HepG2 (cell line): ENCODE results near the gene ZXDC. TPM values are rescaled to one million over a fixed set of nuclear protein-coding genes. Genes with fewer than 3 reads are reported as not detected.
A peak's percentile ranks its signal among the peaks of the same experiment; 100 is the strongest.

Experiments
- ATF7-NPFF ChIP-seq: sonication (generic); formaldehyde crosslinking; IDR thresholded peaks from 2 replicates; pipeline ENCODE4 v1.8.1; 2023; ENCODE audit warnings: mild to moderate bottlenecking, low read depth, missing genetic modification reagents, moderate library complexity
- BRCA1 ChIP-seq: sonication (generic); formaldehyde crosslinking; IDR thresholded peaks from 2 replicates; pipeline ENCODE4 v1.4.0; 2020; ENCODE audit warnings: missing genetic modification reagents
- CHD4 ChIP-seq: fragments of 200-600 bp; sonication (generic); IDR thresholded peaks from 2 replicates; pipeline ENCODE4 v1.7.0; 2017; ENCODE audit warnings: mild to moderate bottlenecking, low read length, borderline replicate concordance
- FOSL2 ChIP-seq: sonication (generic); formaldehyde crosslinking; IDR thresholded peaks from 2 replicates; pipeline ENCODE4 v1.4.0; 2020; ENCODE audit warnings: missing genetic modification reagents
- HDAC2 ChIP-seq: sonication (generic); formaldehyde crosslinking; IDR thresholded peaks from 2 replicates; pipeline ENCODE4 v1.4.0; 2020; ENCODE audit warnings: missing genetic modification reagents
- KMT2A ChIP-seq: sonication (generic); formaldehyde crosslinking; IDR thresholded peaks from 2 replicates; pipeline ENCODE4 v1.4.0; 2020; ENCODE audit warnings: missing genetic modification reagents
- MTA1 ChIP-seq: sonication (generic); formaldehyde crosslinking; IDR thresholded peaks from 2 replicates; pipeline ENCODE4 v1.4.0; 2020; ENCODE audit warnings: missing genetic modification reagents, mild to moderate bottlenecking, borderline replicate concordance
- NFKB2 ChIP-seq: sonication (generic); formaldehyde crosslinking; IDR thresholded peaks from 2 replicates; pipeline ENCODE4 v1.4.0; 2020; ENCODE audit warnings: missing genetic modification reagents, borderline replicate concordance
- SAFB2 ChIP-seq: sonication (generic); formaldehyde crosslinking; IDR thresholded peaks from 2 replicates; pipeline ENCODE4 v1.5.1; 2020; ENCODE audit warnings: missing genetic modification reagents, low read depth, mild to moderate bottlenecking, borderline replicate concordance
- SRY ChIP-seq: sonication (generic); formaldehyde crosslinking; IDR thresholded peaks from 2 replicates; pipeline ENCODE4 v1.8.0; 2022; ENCODE audit warnings: mild to moderate bottlenecking, missing genetic modification reagents
- THAP11 ChIP-seq: IDR thresholded peaks from 2 replicates; pipeline ENCODE4 v1.6.1; 2016; ENCODE audit warnings: missing biosample characterization, missing genetic modification reagents
- ZFP1 ChIP-seq: IDR thresholded peaks from 2 replicates; pipeline ENCODE4 v1.6.1; 2016
- ZFP41 ChIP-seq: sonication (generic); formaldehyde crosslinking; IDR thresholded peaks from 2 replicates; pipeline ENCODE4 v1.4.0; 2020; ENCODE audit warnings: mild to moderate bottlenecking, missing genetic modification reagents, borderline replicate concordance
- ZFP90 ChIP-seq: sonication (generic); formaldehyde crosslinking; IDR thresholded peaks from 2 replicates; pipeline ENCODE4 v1.8.0; 2022; ENCODE audit warnings: missing genetic modification reagents, mild to moderate bottlenecking, inconsistent platforms, borderline replicate concordance
- ZFY ChIP-seq: sonication (generic); formaldehyde crosslinking; IDR thresholded peaks from 2 replicates; pipeline ENCODE4 v1.4.0; 2020; ENCODE audit warnings: missing genetic modification reagents
- ZNF235 ChIP-seq: sonication (generic); formaldehyde crosslinking; IDR thresholded peaks from 2 replicates; pipeline ENCODE4 v1.8.1; 2023; ENCODE audit warnings: mild to moderate bottlenecking, missing genetic modification reagents, borderline replicate concordance
- ZNF644 ChIP-seq: IDR thresholded peaks from 2 replicates; pipeline ENCODE4 v1.6.1; 2016; ENCODE audit warnings: low read depth
- ZNF678 ChIP-seq: sonication (generic); formaldehyde crosslinking; IDR thresholded peaks from 2 replicates; pipeline ENCODE4 v1.4.0; 2020; ENCODE audit warnings: mild to moderate bottlenecking, missing genetic modification reagents
- ZNF720 ChIP-seq: sonication (generic); formaldehyde crosslinking; IDR thresholded peaks from 2 replicates; pipeline ENCODE4 v1.4.0; 2020; ENCODE audit warnings: missing genetic modification reagents
- ZSCAN31 ChIP-seq: sonication (generic); formaldehyde crosslinking; IDR thresholded peaks from 2 replicates; pipeline ENCODE4 v1.5.0; 2020; ENCODE audit warnings: low read depth, mild to moderate bottlenecking, missing genetic modification reagents
- polyA plus RNA-seq, 8 experiments: library from polyadenylated mRNA; depleted of rRNA in 3 of 8; stranded (reverse) in 7 of 8; unstranded in 1 of 8; fragments of >200 nt; fragmentation: Illumina TruSeq in 4 of 8; extraction: Trizol in 4 of 8; gene quantifications; 2 replicates each; pipeline versions ENCODE4 v1.2.1 to v1.2.3, GENCODE V29; 2011 to 2016; ENCODE audit warnings: low read depth in 4 of 8, missing spikeins in 1 of 8, mixed read lengths in 1 of 8; ENCODE audit not compliant: insufficient read depth in 1 of 8
- total RNA-seq, 5 experiments: library from RNA; depleted of rRNA; stranded (reverse); fragments of >200 nt; fragmentation: Illumina TruSeq; extraction: Trizol; gene quantifications; 2 replicates each; pipeline ENCODE4 v1.2.3, GENCODE V29; 2016; ENCODE audit warnings: low read depth in 1 of 5
- TF ChIP-seq, protein P1 (sequence below): sonication (generic); formaldehyde crosslinking; IDR thresholded peaks from 2 replicates; pipeline ENCODE4 v1.8.0; 2022; ENCODE audit warnings: mild to moderate bottlenecking, missing genetic modification reagents; ENCODE audit not compliant: insufficient replicate concordance
- TF ChIP-seq, protein P2 (sequence below): sonication (generic); formaldehyde crosslinking; IDR thresholded peaks from 2 replicates; pipeline ENCODE4 v1.8.1; 2022; ENCODE audit warnings: low read depth, mild to moderate bottlenecking, missing genetic modification reagents
- TF ChIP-seq, protein P3 (sequence below): sonication (generic); formaldehyde crosslinking; IDR thresholded peaks from 2 replicates; pipeline ENCODE4 v1.9.0; 2021; ENCODE audit warnings: missing genetic modification reagents, borderline replicate concordance
- TF ChIP-seq, protein P4 (sequence below): sonication (generic); formaldehyde crosslinking; IDR thresholded peaks from 2 replicates; pipeline ENCODE4 v1.8.0; 2022; ENCODE audit warnings: missing genetic modification reagents, mild to moderate bottlenecking, borderline replicate concordance

Gene ZXDC
- total and polyA plus RNA-seq, 2 of the 13 experiments (the other 11 are each of a cell fraction or from before 2014, with no cell fraction given) = 17.6 to 21.2 TPM

DNA sequence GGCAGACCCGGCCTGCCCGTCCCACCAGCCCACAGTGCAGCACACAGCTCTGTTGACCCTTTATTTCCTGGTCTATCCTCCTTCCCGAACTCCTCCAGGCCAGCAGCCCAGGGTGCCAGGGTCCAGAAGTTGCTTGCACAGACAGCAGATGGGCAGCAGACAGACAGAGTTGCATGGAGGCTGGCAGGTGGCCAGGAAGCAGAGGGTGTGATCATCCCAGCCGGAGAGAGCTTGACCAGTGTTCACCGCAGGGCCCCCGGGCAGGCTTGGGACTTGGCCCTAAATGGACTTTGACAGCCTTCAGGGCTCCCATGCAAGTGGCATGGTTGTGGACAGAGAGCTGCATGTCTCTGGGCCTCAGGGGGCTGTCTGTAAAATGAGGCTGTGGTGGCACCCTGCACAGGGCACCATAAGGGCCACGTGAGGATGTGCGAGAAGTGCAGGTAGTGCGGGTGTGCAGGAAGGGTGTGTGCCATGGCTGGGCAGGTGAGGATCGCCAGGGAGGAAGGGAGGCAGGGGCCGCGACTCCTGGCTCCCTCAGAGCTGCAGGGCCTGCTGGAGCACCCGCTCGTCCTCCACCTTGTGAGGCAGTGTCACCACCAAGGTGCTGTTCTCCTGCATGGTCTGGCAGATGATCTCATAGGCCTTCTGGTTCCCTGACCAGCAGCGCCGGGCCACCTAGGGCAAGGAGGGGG is 6.3 kb upstream of the ZXDC start (continued):
- TF ChIP-seq ZFP1 (CRISPR knock-in tag) = no peak
- TF ChIP-seq, protein P1, sequence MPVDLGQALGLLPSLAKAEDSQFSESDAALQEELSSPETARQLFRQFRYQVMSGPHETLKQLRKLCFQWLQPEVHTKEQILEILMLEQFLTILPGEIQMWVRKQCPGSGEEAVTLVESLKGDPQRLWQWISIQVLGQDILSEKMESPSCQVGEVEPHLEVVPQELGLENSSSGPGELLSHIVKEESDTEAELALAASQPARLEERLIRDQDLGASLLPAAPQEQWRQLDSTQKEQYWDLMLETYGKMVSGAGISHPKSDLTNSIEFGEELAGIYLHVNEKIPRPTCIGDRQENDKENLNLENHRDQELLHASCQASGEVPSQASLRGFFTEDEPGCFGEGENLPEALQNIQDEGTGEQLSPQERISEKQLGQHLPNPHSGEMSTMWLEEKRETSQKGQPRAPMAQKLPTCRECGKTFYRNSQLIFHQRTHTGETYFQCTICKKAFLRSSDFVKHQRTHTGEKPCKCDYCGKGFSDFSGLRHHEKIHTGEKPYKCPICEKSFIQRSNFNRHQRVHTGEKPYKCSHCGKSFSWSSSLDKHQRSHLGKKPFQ (CRISPR knock-in tag) = peak; percentile 83
- 0 out of 2 replicates have a peak, but pooled peaks have one; percentile 18 for TF ChIP-seq ZNF644 (CRISPR knock-in tag)
- no peak for TF ChIP-seq ZFP41 (CRISPR knock-in tag)
- TF ChIP-seq BRCA1 (CRISPR knock-in tag) = no peak
- no peak for TF ChIP-seq ATF7-NPFF (CRISPR knock-in tag)
- no peak; the same call in 1 of the 2 replicates for TF ChIP-seq ZSCAN31
- peak; percentile 45; the same call in 1 of the 2 replicates for TF ChIP-seq ZFY (CRISPR knock-in tag)
- peak; percentile 85; the same call in 1 of the 2 replicates for TF ChIP-seq MTA1
- TF ChIP-seq, protein P2, sequence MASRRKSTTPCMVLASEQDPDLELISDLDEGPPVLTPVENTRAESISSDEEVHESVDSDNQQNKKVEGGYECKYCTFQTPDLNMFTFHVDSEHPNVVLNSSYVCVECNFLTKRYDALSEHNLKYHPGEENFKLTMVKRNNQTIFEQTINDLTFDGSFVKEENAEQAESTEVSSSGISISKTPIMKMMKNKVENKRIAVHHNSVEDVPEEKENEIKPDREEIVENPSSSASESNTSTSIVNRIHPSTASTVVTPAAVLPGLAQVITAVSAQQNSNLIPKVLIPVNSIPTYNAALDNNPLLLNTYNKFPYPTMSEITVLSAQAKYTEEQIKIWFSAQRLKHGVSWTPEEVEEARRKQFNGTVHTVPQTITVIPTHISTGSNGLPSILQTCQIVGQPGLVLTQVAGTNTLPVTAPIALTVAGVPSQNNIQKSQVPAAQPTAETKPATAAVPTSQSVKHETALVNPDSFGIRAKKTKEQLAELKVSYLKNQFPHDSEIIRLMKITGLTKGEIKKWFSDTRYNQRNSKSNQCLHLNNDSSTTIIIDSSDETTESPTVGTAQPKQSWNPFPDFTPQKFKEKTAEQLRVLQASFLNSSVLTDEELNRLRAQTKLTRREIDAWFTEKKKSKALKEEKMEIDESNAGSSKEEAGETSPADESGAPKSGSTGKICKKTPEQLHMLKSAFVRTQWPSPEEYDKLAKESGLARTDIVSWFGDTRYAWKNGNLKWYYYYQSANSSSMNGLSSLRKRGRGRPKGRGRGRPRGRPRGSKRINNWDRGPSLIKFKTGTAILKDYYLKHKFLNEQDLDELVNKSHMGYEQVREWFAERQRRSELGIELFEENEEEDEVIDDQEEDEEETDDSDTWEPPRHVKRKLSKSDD (CRISPR knock-in tag) = 0 out of 2 replicates have a peak, but pooled peaks have one; percentile 20
- TF ChIP-seq ZNF235 (CRISPR knock-in tag) = no peak
- no peak for TF ChIP-seq ZNF720
- TF ChIP-seq NFKB2 (CRISPR knock-in tag) = peak; percentile 44; the same call in 1 of the 2 replicates
- TF ChIP-seq, protein P3, sequence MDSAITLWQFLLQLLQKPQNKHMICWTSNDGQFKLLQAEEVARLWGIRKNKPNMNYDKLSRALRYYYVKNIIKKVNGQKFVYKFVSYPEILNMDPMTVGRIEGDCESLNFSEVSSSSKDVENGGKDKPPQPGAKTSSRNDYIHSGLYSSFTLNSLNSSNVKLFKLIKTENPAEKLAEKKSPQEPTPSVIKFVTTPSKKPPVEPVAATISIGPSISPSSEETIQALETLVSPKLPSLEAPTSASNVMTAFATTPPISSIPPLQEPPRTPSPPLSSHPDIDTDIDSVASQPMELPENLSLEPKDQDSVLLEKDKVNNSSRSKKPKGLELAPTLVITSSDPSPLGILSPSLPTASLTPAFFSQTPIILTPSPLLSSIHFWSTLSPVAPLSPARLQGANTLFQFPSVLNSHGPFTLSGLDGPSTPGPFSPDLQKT (CRISPR knock-in tag) = no peak
- no peak for TF ChIP-seq SAFB2 (CRISPR knock-in tag)
- TF ChIP-seq HDAC2 (CRISPR knock-in tag) = peak; percentile 19; the same call in 1 of the 2 replicates
- no peak for TF ChIP-seq CHD4
- TF ChIP-seq ZFP90 (CRISPR knock-in tag) = no peak
- no peak for TF ChIP-seq ZNF678 (CRISPR knock-in tag)
- TF ChIP-seq THAP11 (CRISPR knock-in tag) = peak; percentile 32; the same call in 1 of the 2 replicates
- TF ChIP-seq KMT2A = no peak
- TF ChIP-seq, protein P4, sequence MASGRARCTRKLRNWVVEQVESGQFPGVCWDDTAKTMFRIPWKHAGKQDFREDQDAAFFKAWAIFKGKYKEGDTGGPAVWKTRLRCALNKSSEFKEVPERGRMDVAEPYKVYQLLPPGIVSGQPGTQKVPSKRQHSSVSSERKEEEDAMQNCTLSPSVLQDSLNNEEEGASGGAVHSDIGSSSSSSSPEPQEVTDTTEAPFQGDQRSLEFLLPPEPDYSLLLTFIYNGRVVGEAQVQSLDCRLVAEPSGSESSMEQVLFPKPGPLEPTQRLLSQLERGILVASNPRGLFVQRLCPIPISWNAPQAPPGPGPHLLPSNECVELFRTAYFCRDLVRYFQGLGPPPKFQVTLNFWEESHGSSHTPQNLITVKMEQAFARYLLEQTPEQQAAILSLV (CRISPR knock-in tag) = no peak
- TF ChIP-seq SRY (CRISPR knock-in tag) = no peak
- TF ChIP-seq FOSL2 = no peak
